SH-SY5Y (cell line): ENCODE measurements around the gene TIMM50.

Experiments used
- GATA2 ChIP-seq: IDR thresholded peaks from 2 replicates; pipeline ENCODE4 v1.6.1; 2011; ENCODE audit warnings: mild to moderate bottlenecking, low read depth, low read length
- GATA3 ChIP-seq: IDR thresholded peaks from 2 replicates; pipeline ENCODE4 v1.6.1; 2011; ENCODE audit warnings: low read depth, mild to moderate bottlenecking, low read length, moderate library complexity

- TF ChIP-seq GATA2 (no peak), GATA3 (no peak)
These were observed 43.9 kb downstream of the TIMM50 start for GRCh38 chr19:39524495-39524894.
